Erythroblast (primary cell): ENCODE measurements around the gene AMH.

Source experiments
- GATA1 ChIP-seq: IDR thresholded peaks from 2 replicates; pipeline ENCODE4 v1.6.1; 2011; ENCODE audit warnings: low read depth, mild to moderate bottlenecking, control low read depth, low read length, moderate library complexity
- POLR2A ChIP-seq: IDR thresholded peaks from 2 replicates; pipeline ENCODE4 v1.6.1; 2011; ENCODE audit warnings: mild to moderate bottlenecking, low read length

DNA sequence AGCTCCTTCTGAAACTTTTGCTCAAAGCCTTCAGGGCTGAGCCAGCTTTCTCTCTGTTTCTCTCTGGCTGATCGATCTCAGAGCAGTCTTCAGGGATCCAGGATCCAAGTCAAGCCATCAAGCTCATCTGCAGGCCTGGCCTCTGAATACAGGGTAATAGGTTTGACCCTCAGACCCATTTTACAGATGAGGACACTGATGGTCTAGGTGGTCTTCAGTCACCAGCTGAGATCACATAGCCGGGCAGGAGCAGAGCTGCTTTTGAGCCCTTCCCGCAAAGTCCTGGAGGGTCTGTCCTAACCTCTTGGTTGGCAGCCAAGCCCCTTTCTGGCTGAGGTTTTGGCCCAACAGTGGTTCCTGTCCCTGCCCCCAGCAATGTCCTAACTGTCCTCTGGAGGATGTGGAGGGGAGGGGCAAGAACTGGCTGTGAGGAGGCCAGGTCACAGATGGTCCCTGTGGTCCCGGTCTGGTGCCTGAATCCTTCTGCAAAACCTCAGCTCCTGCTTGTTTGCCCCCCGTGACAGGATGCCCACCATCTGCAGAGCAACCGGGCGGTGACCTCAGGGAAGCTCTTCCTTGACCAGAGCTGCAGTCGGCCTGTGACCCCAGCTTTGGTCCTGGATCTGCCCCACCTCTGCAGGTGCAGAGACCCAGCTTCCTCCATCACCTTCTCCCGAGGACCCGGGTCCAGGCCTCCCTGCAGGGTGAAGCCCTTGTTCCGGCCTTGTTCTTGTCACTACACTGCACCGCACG is 38.6 kb downstream of the AMH start:
- no peak for TF ChIP-seq POLR2A
- TF ChIP-seq GATA1 = no peak
